ENCODE measurements around the gene LPCAT1. TPM values are rescaled to one million over a fixed set of nuclear protein-coding genes. Genes with fewer than 3 reads are reported as not detected.

The LPCAT1 gene
- total and polyA plus RNA-seq, 2 of the 13 experiments (the other 11 are each of a cell fraction or from before 2014, with no cell fraction given) = 29.8 to 90.6 TPM

- no peak for TF ChIP-seq RFX3 (CRISPR knock-in tag; IDR thresholded peaks at IDR 0.05)
- TF ChIP-seq ZNF710 (CRISPR knock-in tag; IDR thresholded peaks at IDR 0.05; ENCODE audit: borderline replicate concordance) = no peak
- TF ChIP-seq ZNF558 (CRISPR knock-in tag; IDR thresholded peaks at IDR 0.05; ENCODE audit: borderline replicate concordance) = no peak
- TF ChIP-seq TERF1 (CRISPR knock-in tag; IDR thresholded peaks at IDR 0.05) = no peak
- no peak for TF ChIP-seq U2AF1 (optimal IDR thresholded peaks at IDR 0.05; ENCODE audit: low read depth, low read length)
- TF ChIP-seq ZNF766 (CRISPR knock-in tag; IDR thresholded peaks at IDR 0.05; ENCODE audit: borderline replicate concordance) = no peak
- no peak for TF ChIP-seq ZNF329 (CRISPR knock-in tag; IDR thresholded peaks at IDR 0.05; ENCODE audit: low read depth)
- no peak for TF ChIP-seq CCDC6 (CRISPR knock-in tag; IDR thresholded peaks at IDR 0.05)
- no peak for TF ChIP-seq PHF20 (CRISPR knock-in tag; IDR thresholded peaks at IDR 0.05)
- 0 out of 2 replicates have a peak, but pooled peaks have one; percentile 43 for TF ChIP-seq ZBTB34 (CRISPR knock-in tag; IDR thresholded peaks at IDR 0.05)
- TF ChIP-seq CCAR2 (optimal IDR thresholded peaks at IDR 0.05; ENCODE audit: low read depth, low read length) = no peak
- TF ChIP-seq NFE2L1 (CRISPR knock-in tag; IDR thresholded peaks at IDR 0.05; ENCODE audit: borderline replicate concordance) = no peak
- TF ChIP-seq ZNF124 (CRISPR knock-in tag; IDR thresholded peaks at IDR 0.05) = no peak
- no peak for TF ChIP-seq JUN (CRISPR knock-in tag; IDR thresholded peaks at IDR 0.05)
- no peak for TF ChIP-seq PRDM4 (CRISPR knock-in tag; IDR thresholded peaks at IDR 0.05; ENCODE audit: borderline replicate concordance)
- TF ChIP-seq ZNF615 (CRISPR knock-in tag; IDR thresholded peaks at IDR 0.05; ENCODE audit: borderline replicate concordance) = no peak
- TF ChIP-seq PAX8 (CRISPR knock-in tag; IDR thresholded peaks at IDR 0.05; ENCODE audit: borderline replicate concordance) = no peak
- TF ChIP-seq ZNF317 (CRISPR knock-in tag; IDR thresholded peaks at IDR 0.05) = peak; percentile 61; the same call in 1 of the 2 replicates
- no peak for TF ChIP-seq ZMAT3 (CRISPR knock-in tag; conservative IDR thresholded peaks at IDR 0.05)
- TF ChIP-seq CERS6 (CRISPR knock-in tag; IDR thresholded peaks at IDR 0.05) = no peak
- TF ChIP-seq NCOA2 (CRISPR knock-in tag; IDR thresholded peaks at IDR 0.05) = no peak
- no peak for TF ChIP-seq PCBP1 (IDR thresholded peaks at IDR 0.05; ENCODE audit: borderline replicate concordance, low read depth, low read length)
- TF ChIP-seq ARNTL (CRISPR knock-in tag; IDR thresholded peaks at IDR 0.05) = no peak
- TF ChIP-seq KAT7 (CRISPR knock-in tag; IDR thresholded peaks at IDR 0.05; ENCODE audit: borderline replicate concordance) = no peak
Observed at GRCh38 chr5:1470762-1471211, 53.0 kb downstream of the LPCAT1 start (continued).

Measured in HepG2 (cell line).